NCI-H1694 (cell line): ENCODE measurements around the gene CPLX1.
"Not testable (repeated sequence)": the region's sequence is repeated elsewhere in the genome, so short reads cannot be mapped to it uniquely, and the experiment has no call there.

Experiments used
- DNase-seq: peaks from one replicate; lab custom pipeline; 2025; lab: John Stamatoyannopoulos, UW

The CPLX1 gene

DNA sequence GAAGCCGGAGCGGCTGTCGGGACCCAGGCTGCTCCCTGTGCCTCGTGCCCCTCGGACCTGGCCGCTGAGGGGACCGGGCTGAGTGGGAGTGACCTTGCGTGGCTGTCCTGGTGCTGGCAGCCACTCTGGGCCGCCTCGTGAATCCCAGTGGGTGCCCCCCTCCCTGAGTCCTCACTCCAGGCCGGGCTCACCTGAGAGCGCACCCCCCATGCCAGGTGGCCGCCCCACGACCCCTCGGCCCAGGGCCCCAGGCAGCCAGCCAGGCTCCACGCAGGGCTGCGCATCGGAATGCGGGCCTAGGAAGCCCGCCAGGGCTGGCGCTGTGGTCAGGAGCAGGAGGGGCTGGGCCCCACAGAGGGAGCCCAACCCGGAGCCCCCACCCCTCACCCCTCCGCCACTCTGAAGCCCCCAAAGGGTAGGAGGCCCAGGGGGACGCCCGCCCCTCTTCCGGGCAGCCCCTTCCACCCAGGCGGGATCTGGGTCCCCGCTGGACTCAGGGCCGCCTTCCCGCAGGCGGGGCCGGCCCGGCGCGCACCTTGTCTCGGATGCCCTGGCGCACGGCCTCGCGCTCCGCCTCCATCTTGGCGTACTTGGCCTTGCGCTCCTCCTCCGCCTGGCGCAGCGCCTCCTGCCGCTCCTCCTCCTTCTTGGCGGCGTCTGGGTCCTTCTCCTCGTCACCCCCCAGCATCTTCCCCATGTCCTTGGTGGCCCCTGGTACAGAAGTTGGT lies 33.9 kb downstream of the CPLX1 start:
- no peak for DNase-seq

DNA sequence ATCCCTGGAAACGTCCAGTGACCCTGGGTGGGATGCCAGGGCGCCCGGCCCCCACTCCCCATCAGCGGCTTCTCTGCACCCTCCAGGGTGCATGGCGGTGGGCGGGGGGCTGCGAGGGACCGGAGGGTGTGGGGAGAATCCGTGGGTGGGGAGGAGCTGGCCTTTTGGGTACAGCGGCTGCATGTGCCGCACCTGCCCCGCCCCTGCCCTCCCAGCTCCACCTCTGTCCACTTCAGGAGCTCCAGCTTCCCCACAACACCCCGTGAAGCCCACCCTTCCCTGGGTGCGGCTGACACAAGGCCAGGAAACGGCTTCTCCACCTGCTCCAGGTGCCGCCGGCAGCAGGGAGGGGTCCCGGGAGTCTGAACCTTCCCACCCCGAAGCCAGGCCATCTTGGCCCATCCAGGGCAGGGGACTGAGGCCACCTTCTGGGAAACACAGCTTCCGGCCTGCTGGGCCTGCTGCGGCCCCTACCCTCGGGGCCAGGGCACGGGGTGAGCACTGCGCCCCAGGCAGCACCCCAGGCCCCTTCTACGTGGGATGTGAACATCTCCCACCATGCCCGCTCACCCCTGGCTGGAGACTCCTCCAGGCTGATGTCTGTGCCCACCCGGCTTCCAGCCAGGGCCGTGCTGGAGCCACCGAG lies 34.6 kb downstream of the CPLX1 start:
- DNase-seq: no peak

DNA sequence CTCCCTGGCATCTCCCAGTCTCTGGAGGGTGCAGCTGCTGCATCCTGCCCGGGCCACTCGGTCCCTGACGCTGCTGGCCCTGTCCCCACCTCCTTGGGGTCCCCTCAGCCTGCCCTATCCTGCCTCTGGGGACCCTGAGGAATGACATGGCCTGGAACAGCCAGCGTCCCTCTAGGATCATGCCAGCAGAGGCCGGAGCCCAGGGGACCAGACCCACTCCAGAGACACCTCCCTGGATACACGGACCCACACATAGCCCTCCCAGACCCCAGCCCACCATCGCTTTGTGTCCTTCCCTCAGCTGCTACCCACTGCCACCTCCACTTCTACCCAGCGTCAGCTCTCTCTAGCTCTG lies 35.5 kb downstream of the CPLX1 start:
- DNase-seq: no peak

DNA sequence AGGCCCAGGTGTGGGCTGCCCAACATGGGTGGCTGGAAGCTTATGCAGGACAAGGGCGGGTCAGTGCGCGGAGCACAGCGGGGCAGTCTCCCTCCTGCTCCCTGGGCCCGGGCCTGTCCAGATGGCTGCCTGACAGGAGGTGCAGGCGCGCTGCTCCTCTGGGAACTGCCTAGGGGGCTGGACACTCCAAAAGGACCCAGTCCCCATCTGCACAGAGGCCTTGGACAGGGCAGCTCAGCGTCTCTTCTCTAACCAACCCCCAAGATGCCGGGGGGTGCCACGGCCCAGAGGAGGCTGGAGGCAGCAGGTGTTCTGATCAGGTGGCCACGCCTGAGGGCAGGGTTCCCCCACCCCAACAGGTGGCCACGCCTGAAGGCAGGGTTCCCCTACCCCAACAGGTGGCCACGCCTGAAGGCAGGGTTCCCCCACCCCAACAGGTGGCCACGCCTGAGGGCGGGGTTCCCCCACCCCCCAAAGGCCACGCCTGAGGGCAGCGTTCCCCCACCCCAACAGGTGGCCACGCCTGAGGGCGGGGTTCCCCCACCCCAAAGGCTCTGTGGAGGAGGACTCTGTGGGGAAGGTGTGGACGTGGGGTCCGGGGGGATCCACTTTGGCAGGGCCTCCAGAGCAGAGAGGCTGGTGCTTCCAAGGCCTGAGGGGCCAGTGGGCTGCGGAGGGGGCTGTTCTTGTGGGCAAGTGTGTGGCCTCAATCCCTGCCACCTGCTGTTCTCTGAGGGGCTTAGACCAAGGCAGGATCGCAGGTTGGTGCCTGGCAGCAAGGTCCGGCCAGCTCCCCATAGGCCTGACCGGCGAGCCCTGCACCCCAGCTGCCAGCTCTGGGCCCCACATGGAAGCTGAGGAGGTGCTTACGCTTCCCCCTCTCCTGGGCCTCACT lies 36.1 kb downstream of the CPLX1 start:
- no peak for DNase-seq

DNA sequence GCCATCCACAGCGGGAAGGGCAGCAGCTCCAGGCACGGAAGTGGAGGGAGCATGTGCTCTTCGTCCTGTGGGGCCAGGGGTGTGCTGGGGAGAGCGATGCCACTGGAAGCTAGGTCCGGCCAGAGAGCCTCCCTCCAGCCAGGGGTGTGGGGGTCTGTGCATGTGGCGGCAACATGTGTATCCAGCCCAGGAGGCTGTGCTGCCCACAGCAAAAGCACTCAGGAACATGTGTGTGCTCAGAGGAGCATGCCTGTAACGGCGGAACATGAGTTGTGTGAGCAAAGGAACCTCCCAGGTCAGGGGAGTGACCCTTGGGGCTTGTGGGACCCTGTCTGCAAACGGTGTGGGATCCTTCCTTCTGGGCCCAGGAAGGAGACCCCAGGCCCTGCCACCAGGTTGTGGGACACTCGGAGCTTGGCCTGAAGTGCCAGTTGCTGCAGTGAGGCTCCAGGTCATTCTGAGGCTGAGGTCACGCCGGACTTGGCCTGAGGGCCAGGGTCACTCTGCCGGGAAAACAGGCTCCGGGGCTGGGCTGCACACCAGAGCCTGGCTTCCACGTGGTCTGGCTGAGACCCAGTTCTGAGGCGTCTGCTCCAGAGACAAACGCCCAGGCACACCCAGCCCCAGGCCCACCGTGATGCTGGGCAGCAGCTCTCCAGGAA lies 37.2 kb downstream of the CPLX1 start:
- DNase-seq: no peak

DNA sequence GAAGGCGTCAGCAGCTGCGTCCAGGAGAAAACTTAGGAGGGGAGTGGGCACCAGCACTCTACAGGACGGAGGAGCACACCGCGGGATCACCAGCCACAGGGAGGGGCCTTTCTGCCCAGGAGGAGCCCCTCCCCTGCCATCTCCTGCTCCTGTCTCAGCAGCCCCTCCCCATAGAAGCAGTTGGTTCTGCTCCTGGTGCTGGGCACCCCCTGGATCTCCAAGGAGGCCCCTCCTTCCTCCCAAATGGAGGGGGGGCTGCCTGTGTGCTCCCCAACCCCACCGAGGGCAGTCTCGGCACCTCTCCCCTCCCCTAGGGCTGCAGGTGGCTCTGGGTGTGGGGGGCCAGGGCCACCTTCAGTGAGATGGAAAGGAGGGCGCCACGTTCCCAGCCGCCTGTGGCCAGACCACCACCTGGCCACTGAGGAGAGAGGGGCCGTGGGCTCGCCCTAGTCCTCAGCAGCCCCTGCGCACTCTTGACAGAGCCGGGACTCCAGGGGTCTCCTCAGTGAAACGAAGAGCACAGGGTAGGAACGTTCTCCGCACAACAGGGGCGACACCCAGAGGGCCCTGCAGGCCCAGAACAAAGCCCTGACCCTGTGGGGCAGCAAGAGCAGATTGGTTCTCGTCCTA lies 37.8 kb downstream of the CPLX1 start:
- DNase-seq: no peak

DNA sequence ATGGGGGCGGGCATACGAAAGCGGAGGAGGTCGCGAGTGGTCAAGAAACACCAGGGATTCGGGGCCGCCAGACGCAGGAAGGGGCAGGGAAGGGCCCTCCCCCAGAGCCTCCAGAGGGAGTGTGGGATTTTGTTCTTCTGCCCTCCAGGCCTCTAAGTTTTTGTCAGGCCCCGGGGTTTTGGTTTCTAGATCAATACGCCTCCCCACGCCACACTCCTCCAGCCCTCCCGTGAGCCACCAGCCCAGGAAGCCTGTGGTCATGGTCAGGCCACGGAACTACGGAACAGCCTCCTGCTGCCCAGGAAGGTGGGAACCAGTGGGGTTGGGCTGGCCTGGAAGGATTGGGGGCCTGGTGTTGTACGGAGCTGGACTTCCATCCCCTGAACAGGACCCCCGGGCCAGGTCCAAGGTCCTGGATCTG lies 38.4 kb downstream of the CPLX1 start:
- DNase-seq: no peak

DNA sequence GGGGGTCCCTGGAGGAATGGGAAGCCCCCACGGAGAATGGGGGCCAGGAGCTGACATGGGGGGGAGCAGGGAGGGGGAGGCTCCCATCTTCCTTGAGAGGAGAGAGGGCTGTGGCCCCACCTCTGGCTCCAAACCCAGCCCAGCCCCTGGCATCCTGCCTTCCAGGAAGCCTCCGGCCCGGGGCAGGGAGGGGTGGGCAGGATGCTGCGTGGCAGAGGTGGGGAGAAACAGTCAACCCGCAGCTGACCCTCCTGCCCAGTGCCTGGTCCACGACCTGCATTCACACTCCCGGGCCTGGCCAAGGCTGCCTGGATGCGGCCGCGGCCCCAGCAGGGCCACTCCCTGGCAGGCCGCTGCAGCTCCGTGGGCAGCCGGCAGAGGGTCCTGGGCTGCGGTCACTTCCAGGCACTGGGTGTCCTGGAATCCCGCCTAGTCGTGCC lies 39.0 kb downstream of the CPLX1 start:
- DNase-seq: no peak

DNA sequence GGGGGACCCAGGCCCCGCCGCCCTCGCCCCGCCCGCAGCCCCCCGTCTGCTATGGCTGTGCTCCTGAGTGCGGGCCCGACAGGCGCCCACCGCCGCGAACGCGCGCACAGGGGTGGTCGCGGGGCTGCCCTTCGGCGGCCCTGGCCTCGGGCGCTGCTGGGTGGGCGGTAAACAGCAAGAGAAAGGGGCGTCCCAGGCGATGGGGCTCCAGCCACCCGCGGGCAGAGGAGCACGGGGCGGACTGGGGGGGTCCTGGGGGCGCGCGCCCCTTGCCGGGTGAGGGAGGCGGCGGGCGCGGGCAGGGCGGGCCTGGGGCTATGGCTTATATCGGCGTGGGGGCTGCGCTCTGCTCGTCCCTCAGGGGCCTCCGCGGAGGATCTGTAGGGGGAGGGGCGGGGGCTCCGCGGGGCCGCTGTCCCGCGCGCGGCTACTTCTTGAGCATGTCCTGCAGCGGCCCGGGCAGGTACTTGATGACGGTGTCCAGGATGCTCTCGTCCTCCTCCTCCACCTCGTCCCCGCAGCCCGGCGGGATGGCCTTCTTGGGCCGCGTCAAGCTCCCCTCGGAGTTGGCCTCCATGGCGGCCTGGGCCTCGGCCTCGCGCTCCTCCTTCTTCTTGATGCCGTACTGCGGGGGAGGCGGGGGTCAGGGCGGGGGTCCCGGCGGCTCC lies 39.7 kb downstream of the CPLX1 start:
- DNase-seq: no peak

DNA sequence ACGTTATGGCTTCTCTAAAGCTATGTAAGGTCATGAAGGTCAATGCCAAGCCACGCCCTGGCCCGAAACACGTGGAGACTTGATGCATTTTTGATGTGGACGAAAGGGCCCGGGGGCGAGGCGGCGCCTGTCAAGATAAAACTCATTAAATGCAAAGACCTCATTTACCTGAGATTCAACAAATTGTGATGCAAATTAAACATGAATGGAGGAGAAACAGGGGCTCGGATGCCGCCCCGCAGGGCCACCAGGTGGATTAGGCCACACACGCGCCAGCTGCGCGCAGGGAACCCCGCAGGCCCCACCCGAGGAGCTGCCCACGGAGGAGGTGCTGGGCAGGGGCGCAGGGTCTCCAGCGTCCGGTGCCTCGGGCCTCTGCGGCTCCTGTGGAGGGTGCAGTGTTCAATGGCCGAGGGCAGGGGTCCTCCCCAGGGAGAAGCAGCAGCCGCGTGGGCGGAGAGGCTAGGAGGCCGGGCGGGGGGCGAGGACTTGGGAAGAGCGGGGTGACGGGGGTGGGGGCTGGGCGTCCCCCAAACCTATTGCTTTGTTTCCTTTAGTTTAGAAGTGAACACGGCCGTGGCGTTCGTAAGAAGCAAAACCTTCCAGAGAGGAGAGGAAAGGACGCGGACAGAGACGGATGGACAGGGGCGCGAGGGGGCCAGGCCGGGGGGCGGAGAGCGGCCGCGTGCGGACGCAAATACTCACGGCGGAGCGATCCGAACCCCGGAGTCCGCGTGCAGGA lies 40.4 kb downstream of the CPLX1 start:
- DNase-seq: no peak

DNA sequence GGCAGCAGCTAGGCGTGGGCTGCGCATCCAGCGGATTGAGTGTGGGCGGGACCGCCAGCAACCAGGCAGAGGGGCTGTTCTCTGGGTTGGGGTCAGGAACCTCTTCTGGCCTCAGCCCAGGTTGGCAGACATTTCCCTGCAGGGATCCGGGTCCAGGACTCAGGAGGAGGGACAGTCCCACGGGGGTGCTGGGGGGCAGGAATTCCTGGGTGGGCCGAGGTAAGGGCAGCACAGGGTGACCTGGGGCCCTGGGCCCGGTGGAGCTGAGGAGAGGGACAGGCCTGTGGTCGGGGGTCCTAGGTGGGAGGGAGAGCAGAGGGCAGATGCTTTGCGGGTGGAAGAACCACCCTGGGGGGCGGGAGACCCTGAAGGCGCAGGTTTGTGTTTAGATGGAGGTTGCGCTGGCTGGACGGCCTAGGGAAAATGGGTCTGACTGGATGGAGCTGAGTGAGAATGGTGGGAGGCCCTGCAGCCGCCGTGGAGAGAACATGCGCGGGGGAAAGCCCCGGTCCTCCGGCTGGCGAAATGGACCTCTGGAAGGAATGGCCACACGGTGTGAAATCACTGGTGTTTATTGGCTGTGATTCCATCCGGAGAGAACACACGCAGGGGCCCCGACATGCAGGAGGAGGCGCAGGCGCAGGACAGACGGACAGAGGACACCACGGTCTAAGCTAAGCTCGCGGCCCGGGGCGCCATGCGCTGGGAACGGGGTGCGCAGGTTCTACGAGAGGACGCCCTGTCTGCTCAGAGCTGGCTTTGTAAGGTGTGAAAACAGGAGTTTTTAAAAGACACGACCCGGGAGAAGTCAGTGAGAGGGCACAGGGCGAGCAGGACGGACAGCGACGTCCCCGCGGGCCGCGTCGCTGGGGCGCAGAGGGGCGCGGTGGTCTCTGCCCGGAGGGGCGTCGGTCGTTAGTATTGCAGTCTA lies 41.3 kb downstream of the CPLX1 start:
- DNase-seq: no peak

DNA sequence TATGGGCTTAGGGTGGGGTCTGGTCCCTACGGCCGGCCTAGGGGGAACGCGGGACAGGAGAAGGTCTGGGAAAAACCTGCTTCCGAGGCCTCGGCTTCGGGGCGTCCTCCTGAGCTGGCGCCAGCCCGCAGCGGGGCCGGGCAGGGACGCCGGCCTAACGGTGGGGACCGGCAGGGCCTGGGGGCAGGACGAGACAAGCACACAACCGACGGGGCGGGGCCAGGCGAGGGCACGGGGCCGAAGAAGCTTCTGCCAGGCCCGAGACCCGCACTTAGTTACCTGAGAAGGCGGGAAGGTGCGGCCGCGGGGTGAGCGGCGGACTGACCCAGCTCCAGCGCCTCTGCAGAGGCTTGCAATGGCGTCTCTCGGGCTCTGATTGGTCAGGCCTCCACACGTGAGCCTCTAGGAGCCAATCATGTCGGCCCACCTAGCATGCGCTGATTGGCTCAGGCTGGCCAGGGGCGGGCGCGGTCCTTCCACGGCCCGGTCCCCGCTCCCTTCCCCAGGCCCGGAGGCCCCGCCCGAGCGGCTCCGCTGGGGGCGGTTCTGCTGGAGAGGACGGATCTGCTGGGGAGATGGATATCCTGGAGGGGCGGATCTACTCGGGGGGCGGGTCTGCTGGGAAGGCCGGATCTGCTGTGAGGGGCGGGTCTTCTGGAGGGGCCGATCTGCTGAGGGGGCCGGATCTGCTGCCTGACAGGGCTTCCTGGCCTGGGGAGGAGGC lies 44.3 kb downstream of the CPLX1 start:
- peak; percentile 94 for DNase-seq

DNA sequence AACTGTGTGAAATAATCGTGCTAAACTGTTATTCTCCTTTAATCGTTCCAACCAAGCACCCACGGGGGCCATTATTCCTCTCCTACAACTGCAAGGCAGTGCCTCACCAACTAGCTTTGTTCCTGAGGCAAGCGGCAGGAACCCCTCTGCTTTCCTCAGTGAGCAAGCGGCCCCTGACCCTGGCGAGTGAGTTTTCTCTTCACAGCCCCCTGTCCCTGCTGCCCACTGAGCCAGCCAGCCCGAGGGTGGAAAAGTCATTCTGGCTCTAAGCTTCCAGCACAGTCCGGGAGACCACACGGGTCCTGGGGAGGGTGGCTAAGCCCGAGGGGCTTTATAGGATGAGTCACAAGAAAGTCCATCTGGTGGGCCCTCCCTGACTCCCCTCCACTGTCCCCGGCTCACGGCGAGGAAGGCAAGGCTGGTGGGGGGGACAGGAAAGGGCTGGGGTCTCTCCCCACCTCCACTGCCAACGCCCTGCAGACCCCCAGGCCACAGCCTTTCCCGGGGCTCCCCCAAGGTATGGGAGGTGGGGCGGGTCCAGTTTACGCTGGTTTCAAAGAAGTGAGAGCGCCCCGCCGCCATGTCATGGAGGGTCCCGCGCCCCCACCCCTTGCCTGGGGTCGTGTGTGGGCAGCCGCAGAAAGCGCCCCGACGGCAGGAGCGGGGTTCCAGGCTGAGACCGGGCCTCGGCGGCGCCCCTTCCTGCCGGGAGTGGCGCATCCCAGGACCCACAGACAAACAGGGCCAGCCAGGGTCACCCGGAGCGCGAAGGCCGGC lies 45.0 kb downstream of the CPLX1 start:
- no peak for DNase-seq

DNA sequence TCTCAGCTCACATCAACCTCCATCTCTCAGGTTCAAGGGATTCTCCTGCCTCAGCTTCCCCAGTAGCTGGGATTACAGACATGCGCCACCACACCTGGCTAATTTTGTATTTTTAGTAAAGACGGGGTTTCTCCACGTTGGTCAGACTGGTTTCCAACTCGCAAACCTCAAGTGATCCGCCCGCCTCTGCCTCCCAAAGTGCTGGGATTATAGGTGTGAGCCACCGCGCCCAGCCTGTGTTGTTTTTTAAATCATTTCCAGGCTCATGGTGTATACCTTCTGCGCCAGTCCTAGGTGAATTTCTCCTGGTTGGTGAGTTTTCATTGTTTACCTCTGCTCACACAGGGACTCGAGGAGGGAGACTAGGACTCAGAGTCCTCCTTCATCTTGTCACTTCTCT lies 45.7 kb downstream of the CPLX1 start:
- DNase-seq: not testable (repeated sequence)

DNA sequence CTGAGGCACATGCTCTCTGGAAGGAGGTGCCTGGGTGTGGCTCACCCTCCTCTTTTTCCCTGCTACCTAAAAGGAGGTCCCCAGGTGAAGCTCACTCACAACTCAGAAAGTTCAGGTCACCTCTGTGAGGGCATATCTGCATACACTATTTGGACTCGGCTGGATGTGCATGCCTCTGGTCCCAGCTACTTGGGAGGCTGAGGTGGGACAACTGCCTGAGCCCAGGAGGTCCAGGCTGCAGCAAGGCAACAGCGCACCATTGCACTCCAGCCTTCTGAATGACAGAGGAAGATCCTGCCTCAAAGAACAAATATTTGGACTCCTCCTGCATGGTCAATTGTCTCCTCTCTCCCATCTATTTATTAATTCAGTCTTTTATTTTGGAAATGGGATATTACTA lies 46.4 kb downstream of the CPLX1 start:
- no peak for DNase-seq

DNA sequence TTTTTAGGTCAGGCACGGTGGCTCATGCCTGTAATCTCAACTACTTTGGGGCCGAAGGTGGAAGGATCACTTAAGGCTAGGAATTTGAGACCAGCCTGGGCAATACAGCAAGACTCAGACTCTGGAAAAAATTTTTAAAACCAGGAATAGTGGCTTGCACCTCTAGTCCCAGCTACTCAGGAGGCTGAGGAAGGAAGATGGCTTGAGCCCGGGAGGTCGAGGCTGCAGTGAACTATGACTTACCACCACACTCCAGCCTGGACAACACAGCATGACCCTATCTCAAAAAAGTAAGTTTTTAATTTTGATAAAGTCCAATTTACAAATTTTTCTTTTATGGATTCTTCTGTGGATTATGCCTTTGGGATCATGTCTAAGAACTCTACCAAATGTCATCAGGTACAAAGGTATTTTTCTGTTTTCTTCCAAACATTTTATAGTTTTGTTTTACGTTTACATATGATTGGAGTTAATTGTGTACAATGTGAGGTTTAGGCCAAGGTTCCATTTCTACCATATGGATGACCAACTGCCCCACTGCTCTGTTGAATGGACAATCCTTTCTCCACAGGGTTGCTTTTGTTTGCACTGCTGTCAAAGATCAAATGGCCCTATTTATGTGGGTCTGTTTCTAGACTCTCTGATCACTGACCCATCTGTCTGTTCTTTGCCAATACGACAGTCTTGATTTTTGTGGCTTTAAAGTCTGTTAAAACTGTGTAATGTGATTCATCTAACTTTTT lies 48.2 kb downstream of the CPLX1 start:
- DNase-seq: no peak

DNA sequence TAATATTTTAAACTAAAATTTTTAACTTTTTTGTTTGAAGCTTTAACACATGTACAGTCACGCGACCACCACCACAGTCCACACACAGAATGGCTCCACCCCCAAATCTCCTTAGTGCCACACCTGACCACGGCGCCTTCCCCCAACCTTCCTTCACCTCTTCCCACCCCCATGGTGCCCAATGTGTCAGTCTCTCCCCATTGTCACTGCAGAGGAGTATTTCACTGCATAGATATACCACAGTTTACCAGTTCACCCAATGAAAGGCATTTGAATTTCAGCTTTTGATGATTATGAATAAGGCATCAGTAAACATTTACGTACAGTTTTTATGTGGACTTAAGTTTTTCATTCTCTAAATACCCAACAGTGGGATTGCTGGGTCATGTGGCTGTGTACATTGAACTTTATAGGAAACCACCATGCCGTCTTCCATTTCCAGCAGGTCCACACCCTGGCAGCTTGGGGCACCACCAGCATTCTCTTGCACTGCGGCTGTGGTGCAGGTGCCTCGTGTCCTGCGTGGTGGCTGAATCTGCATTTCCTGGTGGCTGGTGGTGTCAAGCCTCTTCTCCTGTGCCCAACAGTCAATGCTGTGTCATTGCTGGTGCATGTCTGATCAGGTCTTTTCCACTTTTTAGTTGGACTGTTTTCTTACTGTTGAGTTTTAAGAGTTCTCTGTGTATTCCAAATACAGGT lies 49.0 kb downstream of the CPLX1 start:
- DNase-seq: no peak
